Ishikawa (cell line): ENCODE results near the gene CEP68.

ENCODE experiments used
- CEBPB ChIP-seq: IDR thresholded peaks from 2 replicates; pipeline ENCODE4 v1.6.1; 2012
- CREB1 ChIP-seq: IDR thresholded peaks from 2 replicates; pipeline ENCODE4 v1.6.1; 2012; ENCODE audit warnings: low read depth
- EGR1 ChIP-seq: IDR thresholded peaks from 2 replicates; pipeline ENCODE4 v1.6.1; 2012
- EP300 ChIP-seq: IDR thresholded peaks from 2 replicates; pipeline ENCODE4 v1.6.1; 2012; ENCODE audit warnings: borderline replicate concordance
- FOXM1 ChIP-seq: IDR thresholded peaks from 2 replicates; pipeline ENCODE4 v1.6.1; 2012; ENCODE audit warnings: low read depth, borderline replicate concordance
- NFIC ChIP-seq: IDR thresholded peaks from 2 replicates; pipeline ENCODE4 v1.6.1; 2012
- RAD21 ChIP-seq: IDR thresholded peaks from 2 replicates; pipeline ENCODE4 v1.6.1; 2012; ENCODE audit warnings: low read depth
- TAF1 ChIP-seq: IDR thresholded peaks from 2 replicates; pipeline ENCODE4 v1.6.1; 2012; ENCODE audit warnings: low read depth, mild to moderate bottlenecking
- TCF12 ChIP-seq: IDR thresholded peaks from 2 replicates; pipeline ENCODE4 v1.6.1; 2012; ENCODE audit warnings: low read depth
- TEAD4 ChIP-seq: IDR thresholded peaks from 2 replicates; pipeline ENCODE4 v1.6.1; 2012
- YY1 ChIP-seq: IDR thresholded peaks from 2 replicates; pipeline ENCODE4 v1.6.1; 2012; ENCODE audit warnings: low read depth
- ZBTB7A ChIP-seq: IDR thresholded peaks from 2 replicates; pipeline ENCODE4 v1.6.1; 2012; ENCODE audit warnings: low read depth
- TF ChIP-seq, protein P1 (sequence below): IDR thresholded peaks from 2 replicates; pipeline ENCODE4 v1.6.1; 2012
- TF ChIP-seq, protein P2 (sequence below): IDR thresholded peaks from 2 replicates; pipeline ENCODE4 v1.6.1; 2012
- TF ChIP-seq, protein P3 (sequence below): IDR thresholded peaks from 2 replicates; pipeline ENCODE4 v1.6.1; 2012; ENCODE audit warnings: low read depth, mild to moderate bottlenecking

The CEP68 gene

DNA sequence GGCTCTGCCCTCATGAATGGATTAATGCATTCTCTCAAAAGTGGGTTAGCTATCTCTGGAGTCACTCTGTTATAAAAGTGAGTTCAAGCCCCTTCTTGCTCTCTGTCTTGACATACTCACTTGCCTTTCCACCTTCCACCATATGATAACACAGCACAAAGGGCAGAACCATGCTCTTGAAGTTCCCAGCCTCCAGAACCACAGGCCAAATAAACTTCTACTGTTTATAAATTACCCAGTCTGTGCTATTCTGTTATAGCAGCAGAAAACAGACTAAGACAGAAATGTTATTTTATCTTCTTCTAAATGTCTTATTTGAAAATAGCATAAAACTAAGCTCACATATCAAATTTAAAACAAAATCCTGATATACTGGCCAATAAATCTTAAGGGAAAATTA is 58.7 kb downstream of the CEP68 start:
- TF ChIP-seq CEBPB, result no peak
- no peak for TF ChIP-seq ZBTB7A
- TF ChIP-seq FOXM1, result no peak
- no peak for TF ChIP-seq CREB1
- TF ChIP-seq TCF12, result no peak
- TF ChIP-seq, protein P1, sequence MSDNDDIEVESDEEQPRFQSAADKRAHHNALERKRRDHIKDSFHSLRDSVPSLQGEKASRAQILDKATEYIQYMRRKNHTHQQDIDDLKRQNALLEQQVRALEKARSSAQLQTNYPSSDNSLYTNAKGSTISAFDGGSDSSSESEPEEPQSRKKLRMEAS, result no peak

DNA sequence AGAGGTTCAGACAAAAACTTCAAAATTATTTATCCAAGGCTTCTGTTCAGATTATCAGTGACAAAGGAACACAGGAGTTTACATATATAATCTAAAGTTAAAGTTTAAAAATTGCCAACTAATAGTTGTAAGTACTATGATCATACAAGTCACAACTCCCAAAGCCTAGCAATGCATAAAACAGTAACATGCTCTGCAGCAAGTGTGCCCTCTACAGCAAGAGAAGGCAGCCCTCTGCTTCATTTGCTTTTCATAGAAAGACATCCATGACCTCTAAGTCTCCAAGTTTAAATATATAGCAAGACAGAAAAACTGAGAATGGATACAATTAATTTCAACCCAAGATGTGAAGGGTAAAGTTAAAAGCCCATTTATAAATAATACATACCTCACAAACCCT is 60.4 kb downstream of the CEP68 start:
- no peak for TF ChIP-seq EP300
- TF ChIP-seq, protein P2, sequence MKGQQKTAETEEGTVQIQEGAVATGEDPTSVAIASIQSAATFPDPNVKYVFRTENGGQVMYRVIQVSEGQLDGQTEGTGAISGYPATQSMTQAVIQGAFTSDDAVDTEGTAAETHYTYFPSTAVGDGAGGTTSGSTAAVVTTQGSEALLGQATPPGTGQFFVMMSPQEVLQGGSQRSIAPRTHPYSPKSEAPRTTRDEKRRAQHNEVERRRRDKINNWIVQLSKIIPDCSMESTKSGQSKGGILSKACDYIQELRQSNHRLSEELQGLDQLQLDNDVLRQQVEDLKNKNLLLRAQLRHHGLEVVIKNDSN, result no peak
- TF ChIP-seq TEAD4, result no peak
- TF ChIP-seq ZBTB7A, result no peak

DNA sequence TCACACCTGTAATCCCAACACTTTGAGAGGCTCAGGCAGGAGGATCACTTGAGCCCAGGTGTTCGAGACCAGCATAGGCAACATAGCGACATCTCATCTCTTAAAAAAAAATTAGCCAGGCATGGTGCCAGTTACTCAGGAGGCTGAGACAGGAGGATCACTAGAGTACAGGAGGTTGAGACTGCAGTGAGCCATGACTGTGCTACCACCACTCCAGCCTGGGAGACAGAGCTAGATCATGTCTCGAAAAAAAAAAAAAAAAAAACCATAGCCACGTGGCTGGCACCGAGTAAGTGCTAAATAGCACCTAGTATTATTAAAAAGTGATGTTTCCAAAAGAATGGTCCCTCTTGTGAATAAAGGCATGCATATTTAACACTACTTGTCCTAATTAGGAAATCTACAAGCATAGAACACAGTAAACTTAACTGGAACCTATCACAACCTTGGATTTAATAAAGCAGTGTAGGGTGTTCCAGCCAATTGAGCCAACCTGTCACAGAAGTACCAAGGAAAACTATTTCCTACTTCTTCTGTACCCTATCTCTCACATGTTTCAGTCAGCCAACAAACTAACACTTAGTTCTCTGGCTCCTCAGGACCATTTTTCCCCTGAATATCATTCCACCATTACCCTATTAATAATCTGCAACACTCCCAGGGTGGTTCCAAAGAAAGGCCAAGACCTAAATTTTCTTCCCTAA is 64.9 kb downstream of the CEP68 start:
- TF ChIP-seq TEAD4, result no peak
- TF ChIP-seq YY1, result no peak
- no peak for TF ChIP-seq NFIC
- TF ChIP-seq, protein P3, sequence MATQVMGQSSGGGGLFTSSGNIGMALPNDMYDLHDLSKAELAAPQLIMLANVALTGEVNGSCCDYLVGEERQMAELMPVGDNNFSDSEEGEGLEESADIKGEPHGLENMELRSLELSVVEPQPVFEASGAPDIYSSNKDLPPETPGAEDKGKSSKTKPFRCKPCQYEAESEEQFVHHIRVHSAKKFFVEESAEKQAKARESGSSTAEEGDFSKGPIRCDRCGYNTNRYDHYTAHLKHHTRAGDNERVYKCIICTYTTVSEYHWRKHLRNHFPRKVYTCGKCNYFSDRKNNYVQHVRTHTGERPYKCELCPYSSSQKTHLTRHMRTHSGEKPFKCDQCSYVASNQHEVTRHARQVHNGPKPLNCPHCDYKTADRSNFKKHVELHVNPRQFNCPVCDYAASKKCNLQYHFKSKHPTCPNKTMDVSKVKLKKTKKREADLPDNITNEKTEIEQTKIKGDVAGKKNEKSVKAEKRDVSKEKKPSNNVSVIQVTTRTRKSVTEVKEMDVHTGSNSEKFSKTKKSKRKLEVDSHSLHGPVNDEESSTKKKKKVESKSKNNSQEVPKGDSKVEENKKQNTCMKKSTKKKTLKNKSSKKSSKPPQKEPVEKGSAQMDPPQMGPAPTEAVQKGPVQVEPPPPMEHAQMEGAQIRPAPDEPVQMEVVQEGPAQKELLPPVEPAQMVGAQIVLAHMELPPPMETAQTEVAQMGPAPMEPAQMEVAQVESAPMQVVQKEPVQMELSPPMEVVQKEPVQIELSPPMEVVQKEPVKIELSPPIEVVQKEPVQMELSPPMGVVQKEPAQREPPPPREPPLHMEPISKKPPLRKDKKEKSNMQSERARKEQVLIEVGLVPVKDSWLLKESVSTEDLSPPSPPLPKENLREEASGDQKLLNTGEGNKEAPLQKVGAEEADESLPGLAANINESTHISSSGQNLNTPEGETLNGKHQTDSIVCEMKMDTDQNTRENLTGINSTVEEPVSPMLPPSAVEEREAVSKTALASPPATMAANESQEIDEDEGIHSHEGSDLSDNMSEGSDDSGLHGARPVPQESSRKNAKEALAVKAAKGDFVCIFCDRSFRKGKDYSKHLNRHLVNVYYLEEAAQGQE, result no peak
- TF ChIP-seq, protein P1, result no peak
- no peak for TF ChIP-seq FOXM1
- no peak for TF ChIP-seq EP300
- no peak for TF ChIP-seq CEBPB
- no peak for TF ChIP-seq TCF12
- no peak for TF ChIP-seq ZBTB7A

DNA sequence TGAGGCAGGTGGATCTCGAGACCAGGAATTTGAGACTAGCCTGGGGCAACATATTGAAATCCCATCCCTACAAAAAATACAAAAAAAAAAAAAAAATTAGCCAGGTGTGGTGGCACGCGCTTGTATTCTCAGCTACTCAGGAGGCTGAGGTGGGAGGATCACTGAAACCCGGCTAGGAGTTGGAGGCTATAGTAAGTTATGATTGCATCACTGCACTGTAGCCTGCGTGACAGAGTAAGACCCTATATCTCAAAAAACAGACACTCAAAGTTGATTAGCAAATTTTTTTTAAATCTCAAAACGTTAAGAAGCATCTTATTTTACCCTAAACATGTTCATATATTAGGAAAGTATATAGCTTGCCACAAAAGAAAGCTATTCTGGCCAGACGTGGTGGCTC is 66.1 kb downstream of the CEP68 start:
- TF ChIP-seq EP300 (no peak), YY1 (no peak), CEBPB (no peak), NFIC (no peak), RAD21 (no peak), CREB1 (no peak), EGR1 (no peak), TEAD4 (no peak), TCF12 (no peak), TAF1 (no peak)
- TF ChIP-seq, protein P3, result no peak

DNA sequence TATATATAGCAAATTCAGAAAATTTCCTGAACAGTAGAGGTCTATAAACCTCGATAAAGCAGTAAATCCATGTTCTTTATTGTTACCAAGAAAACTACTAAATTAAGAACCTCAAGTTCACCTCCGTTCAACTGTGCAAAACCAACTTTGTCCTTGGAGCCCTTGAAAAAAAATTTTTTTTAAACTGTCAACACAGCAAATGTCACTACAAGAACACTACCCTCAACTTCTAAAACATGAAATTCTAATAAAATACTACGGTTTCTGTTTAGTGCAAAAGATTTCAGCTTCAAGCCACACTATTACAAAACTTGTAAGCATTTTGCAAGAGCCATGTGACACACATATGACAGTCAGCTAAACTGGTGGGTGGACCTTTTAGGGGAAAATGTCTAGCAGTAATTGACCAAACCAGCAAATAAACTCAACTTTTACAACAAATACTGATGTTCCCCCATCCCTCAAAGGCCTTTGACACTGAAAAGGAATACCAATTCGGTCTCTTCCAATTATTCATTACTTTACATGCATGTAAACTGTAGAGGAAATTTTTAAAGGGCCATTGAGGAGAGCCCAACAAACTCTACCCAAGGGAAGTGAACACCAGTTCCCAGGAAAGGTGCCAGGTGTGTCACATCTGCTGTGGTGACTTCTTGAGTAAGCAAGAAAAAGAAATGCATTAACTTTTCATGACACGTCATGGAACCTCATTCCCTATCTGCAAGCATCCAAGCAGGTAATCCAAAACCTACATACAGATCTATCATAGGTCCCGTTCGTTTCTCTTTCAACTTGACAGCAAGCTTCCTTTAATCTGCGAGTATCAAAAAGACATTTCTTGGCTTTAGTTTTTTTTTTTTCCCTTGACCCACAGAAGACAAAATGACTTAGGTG is 72.3 kb downstream of the CEP68 start:
- no peak for TF ChIP-seq CREB1
- TF ChIP-seq EP300, result no peak
- TF ChIP-seq EGR1, result no peak
- no peak for TF ChIP-seq ZBTB7A
- TF ChIP-seq YY1, result no peak
- no peak for TF ChIP-seq RAD21
- TF ChIP-seq, protein P3, result no peak
- TF ChIP-seq TEAD4, result no peak
- TF ChIP-seq NFIC, result no peak
- no peak for TF ChIP-seq TAF1
- TF ChIP-seq FOXM1, result no peak
- TF ChIP-seq, protein P2, result no peak; the same call in 1 of the 2 replicates
- no peak for TF ChIP-seq CEBPB
- TF ChIP-seq, protein P1, result no peak
- TF ChIP-seq TCF12, result no peak
